NCI-H82 treated with DMSO at 0.1 percent for 48 hours (cell line): ENCODE data around the gene PDZD2.
"Not testable (repeated sequence)": the region's sequence is repeated elsewhere in the genome, so short reads cannot be mapped to it uniquely, and the experiment has no call there.

ENCODE experiments used
- DNase-seq: peaks from one replicate; lab custom pipeline; 2025; ENCODE audit not compliant: unreplicated experiment; lab: John Stamatoyannopoulos, UW

The PDZD2 gene

DNA sequence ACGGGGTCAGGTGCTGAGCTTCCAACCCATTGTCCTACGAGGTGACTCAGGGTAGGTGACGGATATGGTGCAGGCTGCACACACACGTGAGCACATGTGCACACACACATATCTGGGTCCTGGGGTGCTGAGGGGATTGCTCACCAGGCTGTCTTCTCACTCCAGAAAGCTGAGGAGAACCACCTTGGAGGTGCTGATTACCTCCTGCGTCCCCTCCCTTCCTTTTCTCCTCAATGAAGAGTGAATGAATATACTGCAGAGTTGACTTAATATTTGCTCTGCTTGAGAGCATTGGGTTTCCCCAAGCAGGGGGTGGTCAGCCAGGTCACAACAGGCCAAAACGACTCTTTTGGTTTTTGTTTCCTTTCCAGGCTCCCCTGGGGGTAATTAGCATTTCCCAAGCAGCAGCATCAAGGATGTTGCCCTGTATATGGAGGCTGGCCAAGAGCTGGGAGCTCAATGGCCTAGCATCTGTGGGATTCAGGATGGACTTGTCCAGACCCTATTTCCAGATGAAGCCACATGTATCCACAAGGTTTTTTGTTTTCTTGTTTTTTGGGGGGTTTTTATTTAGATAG, 49.7 kb downstream of the PDZD2 start:
- DNase-seq = no peak

GRCh38 chr5:31691408-31691807, 52.5 kb downstream of the PDZD2 start:
- DNase-seq = not testable (repeated sequence)

DNA sequence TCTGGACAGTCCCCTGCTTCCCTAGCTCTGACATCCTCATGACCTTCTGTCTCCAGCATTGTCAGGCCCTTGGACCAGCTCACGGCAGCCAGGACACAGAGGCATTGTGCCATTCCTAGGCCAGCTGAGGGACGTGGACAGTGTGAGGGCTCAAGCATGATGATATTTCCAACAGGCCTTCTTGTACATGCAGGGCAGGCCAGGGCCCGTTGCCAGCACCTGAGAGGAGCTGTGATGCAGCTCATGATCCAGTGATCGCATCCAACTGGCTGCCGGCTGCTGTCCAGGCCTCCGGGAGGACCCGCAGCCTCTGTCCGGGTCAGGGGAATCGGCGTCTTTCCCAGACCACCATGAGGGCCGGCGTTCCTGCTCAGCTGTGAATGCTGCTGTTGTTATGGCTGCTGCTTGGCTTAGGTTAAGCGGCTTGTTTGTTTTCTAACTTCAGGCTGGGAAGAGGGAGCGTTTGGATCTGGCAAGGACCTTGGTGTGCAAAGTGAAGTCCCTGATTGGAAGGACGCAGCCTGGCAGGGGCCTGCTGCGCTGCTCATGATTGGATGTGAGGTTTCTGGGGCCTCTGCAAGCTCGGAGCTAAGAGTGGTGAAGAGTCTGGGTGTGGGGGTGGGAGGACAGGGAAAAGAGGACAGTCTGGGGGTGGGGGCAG, 53.8 kb downstream of the PDZD2 start:
- no peak for DNase-seq

- no peak for DNase-seq
Measured at GRCh38 chr5:31698673-31699072, 59.7 kb downstream of the PDZD2 start.

DNA sequence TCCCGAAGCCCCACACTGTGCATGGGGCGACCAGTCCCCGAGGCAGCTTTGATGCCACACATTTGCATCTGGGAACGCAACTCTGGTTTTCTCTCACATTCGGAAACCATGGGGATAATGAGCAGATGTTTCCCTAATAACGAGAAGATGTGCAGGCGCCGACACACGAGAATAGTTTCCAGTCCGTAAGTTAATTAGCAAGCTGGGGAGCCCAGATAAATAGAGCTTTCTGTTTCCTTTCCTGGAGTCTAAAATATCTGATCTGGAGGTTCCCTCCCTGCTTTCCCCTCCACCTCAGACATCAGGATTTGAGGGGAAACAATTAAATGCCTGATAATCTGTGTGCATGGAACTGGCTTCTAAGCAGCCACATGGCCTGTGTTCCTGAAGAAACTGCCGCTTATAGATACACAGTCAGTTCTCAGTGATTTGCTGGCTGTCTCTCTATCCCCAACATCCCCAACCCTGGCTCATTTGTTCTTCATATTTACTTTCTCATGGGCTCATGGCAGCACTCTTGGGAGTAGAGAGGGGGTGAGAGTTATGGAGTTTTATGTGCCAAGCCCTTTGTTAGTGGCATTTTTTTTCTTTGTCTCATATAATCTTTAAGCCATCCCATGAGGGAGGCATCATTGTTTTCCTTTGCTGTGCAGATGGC, 62.8 kb downstream of the PDZD2 start:
- peak; percentile 77 for DNase-seq

GRCh38 chr5:31702712-31703111, 63.8 kb downstream of the PDZD2 start:
- no peak for DNase-seq

DNA sequence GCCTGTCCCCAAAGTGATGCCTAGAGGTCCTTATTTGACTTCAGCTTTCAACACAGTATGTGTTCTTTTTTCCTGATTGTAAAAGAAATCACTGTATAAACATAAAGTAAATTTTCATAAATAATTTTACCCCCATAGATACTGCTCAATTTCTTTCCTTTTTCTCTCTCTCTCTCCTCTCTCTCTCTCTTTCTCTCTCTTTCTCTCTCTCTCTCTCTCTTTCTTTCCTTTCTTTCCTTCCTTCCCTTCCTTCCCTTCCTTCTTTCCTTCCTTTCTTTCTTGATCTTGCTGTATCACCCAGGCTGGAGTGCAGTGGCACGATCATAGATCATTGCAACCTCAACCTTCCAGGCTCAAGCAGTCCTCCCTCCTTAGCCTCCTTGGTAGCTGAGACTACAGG, 64.8 kb downstream of the PDZD2 start:
- DNase-seq = no peak

GRCh38 chr5:31706186-31706585, 67.3 kb downstream of the PDZD2 start:
- DNase-seq = no peak

DNA sequence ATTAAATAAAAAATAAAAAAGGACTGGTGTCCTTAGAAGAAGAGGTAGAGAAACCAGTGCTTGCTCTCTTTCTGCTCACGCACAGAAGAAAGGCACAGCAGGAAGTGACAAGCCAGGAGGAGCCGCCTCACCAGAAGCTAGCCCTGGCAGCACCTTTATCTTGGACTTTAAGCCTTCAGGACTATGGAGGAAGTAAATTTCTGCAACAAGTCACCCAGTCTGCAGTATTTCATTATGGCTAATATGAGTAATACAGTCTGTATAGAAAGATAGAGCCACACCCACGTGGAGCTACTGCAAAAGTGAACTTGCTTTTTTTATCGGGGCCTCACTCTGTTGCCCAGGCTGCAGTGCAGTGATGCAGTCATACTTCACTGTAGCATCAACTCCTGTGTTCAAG, 68.4 kb downstream of the PDZD2 start:
- DNase-seq = no peak

DNA sequence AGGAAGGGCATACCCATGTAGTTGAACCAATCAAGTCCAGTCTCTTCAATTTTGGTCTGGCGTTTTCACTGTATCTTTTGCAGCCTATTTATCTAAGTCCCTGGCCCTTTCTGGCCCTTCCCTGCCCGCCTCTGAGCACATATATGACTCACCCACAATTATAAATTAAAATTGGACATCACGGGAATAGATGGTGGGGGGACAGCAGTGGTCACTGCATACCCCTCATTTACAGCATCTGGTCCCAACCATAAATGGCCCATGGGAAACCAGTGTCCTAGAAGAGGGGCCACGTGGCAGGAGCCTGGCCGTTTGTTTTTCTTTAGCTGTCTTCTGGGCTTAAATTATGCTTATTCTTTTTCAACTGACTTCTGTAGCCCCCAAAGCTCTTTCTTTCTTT, 69.2 kb downstream of the PDZD2 start:
- DNase-seq = no peak

GRCh38 chr5:31711363-31711762, 72.4 kb downstream of the PDZD2 start:
- no peak for DNase-seq

- no peak for DNase-seq
Measured at GRCh38 chr5:31711935-31712592, 73.1 kb downstream of the PDZD2 start.

DNA sequence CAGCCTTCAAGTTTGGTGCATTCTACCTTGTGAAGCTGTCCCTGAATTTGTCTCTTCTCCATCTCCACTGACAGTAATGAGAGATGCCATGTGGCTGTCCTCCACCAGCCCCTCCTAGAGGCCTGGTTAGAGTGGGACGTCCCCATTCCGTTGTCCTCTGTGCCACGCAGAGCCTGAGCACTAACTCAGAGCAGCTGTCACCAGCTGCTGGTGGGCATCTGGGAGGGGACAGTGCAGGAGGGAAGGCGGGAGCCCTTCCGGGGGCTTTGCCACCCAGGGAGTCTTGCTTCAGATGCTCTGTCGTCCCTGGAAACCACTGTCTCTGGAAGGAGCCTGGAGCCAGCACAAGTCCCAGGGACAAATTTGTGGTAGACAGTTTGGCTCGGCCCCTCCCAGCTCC, 78.6 kb downstream of the PDZD2 start:
- DNase-seq = no peak

GRCh38 chr5:31720004-31720403, 81.1 kb downstream of the PDZD2 start:
- DNase-seq = no peak

GRCh38 chr5:31720811-31721345, 81.9 kb downstream of the PDZD2 start:
- DNase-seq = no peak

DNA sequence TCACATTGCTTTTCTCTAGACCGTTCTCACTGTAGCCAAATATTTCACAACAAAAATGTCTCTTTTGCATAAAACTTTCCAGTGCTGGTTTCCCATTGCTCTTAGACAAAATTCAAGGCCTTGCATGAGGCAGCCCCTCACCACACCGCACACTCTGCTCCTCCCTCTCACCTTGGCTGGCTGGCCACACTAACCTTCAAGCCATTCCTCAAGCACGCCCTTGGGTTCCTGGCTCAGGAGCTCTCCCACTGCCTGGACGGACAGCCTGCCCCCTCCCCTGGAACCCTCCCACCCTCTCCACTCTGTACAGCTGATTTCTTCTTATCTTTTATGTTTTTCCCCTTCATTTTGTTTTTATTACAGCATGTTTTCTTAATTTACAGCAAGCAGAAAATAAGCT, 83.2 kb downstream of the PDZD2 start:
- no peak for DNase-seq

- no peak for DNase-seq
Measured at GRCh38 chr5:31725996-31726395, 87.1 kb downstream of the PDZD2 start.

DNA sequence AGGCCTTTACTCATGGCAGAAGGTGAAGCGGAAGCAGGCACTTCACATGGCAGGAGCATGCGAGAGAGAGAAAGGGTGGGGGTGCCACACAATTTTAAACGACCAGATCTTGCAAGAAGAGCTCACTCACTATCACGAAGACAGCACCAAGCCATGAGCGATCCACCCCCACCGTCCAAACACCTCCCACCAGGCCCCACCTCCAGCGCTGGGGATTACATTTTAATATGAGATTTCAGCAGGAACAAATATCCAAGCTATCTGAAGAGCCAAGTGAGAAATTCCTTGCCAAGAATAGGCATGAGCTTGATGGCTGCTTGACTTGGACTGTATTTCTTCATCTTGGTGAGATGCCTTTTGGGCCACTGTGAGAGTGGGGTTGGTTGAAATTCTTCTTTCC, 88.0 kb downstream of the PDZD2 start:
- DNase-seq = no peak

DNA sequence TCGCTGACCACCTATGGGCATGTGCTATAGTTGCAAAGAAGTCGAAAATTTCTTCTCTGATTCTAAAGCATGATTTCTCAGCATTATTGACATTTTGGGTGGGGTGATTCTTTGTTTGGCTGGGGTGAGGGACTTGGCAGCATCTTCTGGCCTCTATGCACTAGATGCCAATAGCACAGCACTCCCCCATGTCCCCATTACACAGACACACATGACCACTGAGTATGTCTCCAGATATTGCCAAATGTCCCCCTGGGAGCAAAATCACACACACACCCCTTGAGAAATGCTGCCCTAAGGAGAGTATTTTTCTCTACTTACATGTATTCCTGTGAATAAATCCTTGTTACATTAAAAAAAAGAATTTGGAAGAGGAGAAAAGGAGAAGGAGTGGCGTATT, 89.1 kb downstream of the PDZD2 start:
- DNase-seq = no peak

DNA sequence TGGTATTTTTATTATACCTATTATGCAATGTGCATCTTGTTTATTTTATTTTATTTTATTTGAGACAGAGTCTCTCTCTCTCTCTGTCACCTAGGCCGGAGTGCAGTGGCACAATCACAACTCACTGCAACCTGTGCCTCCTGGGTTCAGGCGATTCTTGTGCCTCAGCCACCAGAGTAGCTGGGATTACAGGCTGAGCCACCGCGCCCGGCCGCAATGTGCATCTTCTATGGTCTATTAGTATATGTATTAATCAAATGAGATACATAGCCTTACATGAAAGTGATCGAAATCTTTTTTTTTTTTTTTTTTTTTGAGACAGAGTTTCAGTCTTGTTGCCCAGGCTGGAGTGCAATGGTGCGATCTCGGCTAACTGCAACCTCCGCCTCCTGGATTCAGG, 89.9 kb downstream of the PDZD2 start:
- DNase-seq = not testable (repeated sequence)

GRCh38 chr5:31730139-31730538, 91.2 kb downstream of the PDZD2 start:
- DNase-seq = no peak

- DNase-seq = no peak
Measured at GRCh38 chr5:31731016-31731415, 92.1 kb downstream of the PDZD2 start.
